HepG2 (cell line): Measurements from ENCODE around the gene CD300LF. TPM values are rescaled to one million over a fixed set of nuclear protein-coding genes. Genes with fewer than 3 reads are reported as not detected.

Source experiments
- ARNT ChIP-seq: fragments of 450-650 bp; IDR thresholded peaks from 2 replicates; pipeline ENCODE4 v1.6.1; 2017
- CCDC6 ChIP-seq: sonication (generic); formaldehyde crosslinking; IDR thresholded peaks from 2 replicates; pipeline ENCODE4 v1.8.1; 2022; ENCODE audit warnings: mild to moderate bottlenecking, missing genetic modification reagents, moderate library complexity
- GABPB1 ChIP-seq: IDR thresholded peaks from 2 replicates; pipeline ENCODE4 v1.6.1; 2016; ENCODE audit warnings: mild to moderate bottlenecking, missing genetic modification reagents, moderate library complexity, missing compliant biosample characterization
- MAFK ChIP-seq, 2 experiments: IDR thresholded peaks in 1 of 2; conservative IDR thresholded peaks in 1 of 2; 2 replicates each; pipeline ENCODE4 v1.6.1; 2011; ENCODE audit warnings: improper control_type of control experiment in 2 of 2, low read length in 2 of 2
- NFYB ChIP-seq: sonication (generic); formaldehyde crosslinking; IDR thresholded peaks from 2 replicates; pipeline ENCODE4 v1.4.0; 2020; ENCODE audit warnings: missing genetic modification reagents
- PCBP1 ChIP-seq: fragments of 200-400 bp; formaldehyde crosslinking; IDR thresholded peaks from 2 replicates; pipeline ENCODE4 v1.6.1; 2017; ENCODE audit warnings: mild to moderate bottlenecking, low read depth, low read length, borderline replicate concordance
- ZBTB10 ChIP-seq: sonication (generic); formaldehyde crosslinking; IDR thresholded peaks from 2 replicates; pipeline ENCODE4 v1.4.0; 2020; ENCODE audit warnings: missing genetic modification reagents, borderline replicate concordance
- ZBTB14 ChIP-seq: sonication (generic); formaldehyde crosslinking; IDR thresholded peaks from 2 replicates; pipeline ENCODE4 v1.4.0; 2020; ENCODE audit warnings: missing genetic modification reagents
- ZBTB7A ChIP-seq: sonication (generic); formaldehyde crosslinking; IDR thresholded peaks from 2 replicates; pipeline ENCODE4 v1.8.0; 2022; ENCODE audit warnings: mild to moderate bottlenecking, missing genetic modification reagents
- ZC3H4 ChIP-seq: sonication (generic); formaldehyde crosslinking; IDR thresholded peaks from 2 replicates; pipeline ENCODE4 v1.4.0; 2020; ENCODE audit warnings: missing genetic modification reagents, borderline replicate concordance
- ZNF12 ChIP-seq: sonication (generic); formaldehyde crosslinking; IDR thresholded peaks from 2 replicates; pipeline ENCODE4 v1.5.0; 2020; ENCODE audit warnings: missing genetic modification reagents
- ZNF207 ChIP-seq: fragments of 450-650 bp; IDR thresholded peaks from 2 replicates; pipeline ENCODE4 v1.6.1; 2016; ENCODE audit warnings: antibody characterized with exemption, borderline replicate concordance
- ZNF225 ChIP-seq: sonication (generic); formaldehyde crosslinking; IDR thresholded peaks from 2 replicates; pipeline ENCODE4 v1.4.0; 2020; ENCODE audit warnings: mild to moderate bottlenecking, missing genetic modification reagents
- ZNF549 ChIP-seq: sonication (generic); formaldehyde crosslinking; IDR thresholded peaks from 2 replicates; pipeline ENCODE4 v1.5.0; 2020; ENCODE audit warnings: missing genetic modification reagents
- ZSCAN21 ChIP-seq: sonication (generic); formaldehyde crosslinking; IDR thresholded peaks from 2 replicates; pipeline ENCODE4 v1.8.0; 2022; ENCODE audit warnings: mild to moderate bottlenecking, missing genetic modification reagents, moderate library complexity, borderline replicate concordance
- polyA plus RNA-seq, 8 experiments: library from polyadenylated mRNA; depleted of rRNA in 3 of 8; stranded (reverse) in 7 of 8; unstranded in 1 of 8; fragments of >200 nt; fragmentation: Illumina TruSeq in 4 of 8; extraction: Trizol in 4 of 8; gene quantifications; 2 replicates each; pipeline versions ENCODE4 v1.2.1 to v1.2.3, GENCODE V29; 2011 to 2016; ENCODE audit warnings: low read depth in 4 of 8, missing spikeins in 1 of 8, mixed read lengths in 1 of 8; ENCODE audit not compliant: insufficient read depth in 1 of 8
- total RNA-seq, 5 experiments: library from RNA; depleted of rRNA; stranded (reverse); fragments of >200 nt; fragmentation: Illumina TruSeq; extraction: Trizol; gene quantifications; 2 replicates each; pipeline ENCODE4 v1.2.3, GENCODE V29; 2016; ENCODE audit warnings: low read depth in 1 of 5
- TF ChIP-seq, protein P1 (sequence below): sonication (generic); formaldehyde crosslinking; IDR thresholded peaks from 2 replicates; pipeline ENCODE4 v1.4.0; 2020; ENCODE audit warnings: mild to moderate bottlenecking, missing genetic modification reagents
- TF ChIP-seq, protein P2 (sequence below): sonication (generic); formaldehyde crosslinking; IDR thresholded peaks from 2 replicates; pipeline ENCODE4 v1.5.1; 2020; ENCODE audit warnings: missing genetic modification reagents, mild to moderate bottlenecking, borderline replicate concordance
- TF ChIP-seq, protein P3 (sequence below): fragments of 450-650 bp; IDR thresholded peaks from 2 replicates; pipeline ENCODE4 v1.6.1; 2016

The CD300LF gene
- total and polyA plus RNA-seq, 2 of the 13 experiments (the other 11 are each of a cell fraction or from before 2014, with no cell fraction given): not detected

GRCh38 chr17:74750327-74751069 is 37.8 kb upstream of the CD300LF start (continued):
- TF ChIP-seq ZC3H4 (CRISPR knock-in tag) (peak; percentile 63; the same call in 1 of the 2 replicates), ZBTB7A (CRISPR knock-in tag) (peak; percentile 89), ZNF12 (peak; percentile 71), ZBTB10 (CRISPR knock-in tag) (peak; percentile 78; the same call in 1 of the 2 replicates), ZNF207 (no peak), GABPB1 (CRISPR knock-in tag) (peak; percentile 61), CCDC6 (CRISPR knock-in tag) (peak; percentile 20; the same call in 1 of the 2 replicates), ZSCAN21 (CRISPR knock-in tag) (peak; percentile 27; the same call in 1 of the 2 replicates), NFYB (0 out of 2 replicates have a peak, but pooled peaks have one; percentile 12), ZNF225 (CRISPR knock-in tag) (peak; percentile 83), ZBTB14 (CRISPR knock-in tag) (no peak), MAFK (conservative IDR thresholded peaks at IDR 0.05 in 1 of 2, IDR thresholded peaks at IDR 0.05 in 1 of 2; ENCODE audit: low read length in 2 of 2) (no peak; a peak in 1 of 4 replicates), PCBP1 (no peak), ZNF549 (CRISPR knock-in tag) (no peak), ARNT (no peak)
- TF ChIP-seq, protein P1, sequence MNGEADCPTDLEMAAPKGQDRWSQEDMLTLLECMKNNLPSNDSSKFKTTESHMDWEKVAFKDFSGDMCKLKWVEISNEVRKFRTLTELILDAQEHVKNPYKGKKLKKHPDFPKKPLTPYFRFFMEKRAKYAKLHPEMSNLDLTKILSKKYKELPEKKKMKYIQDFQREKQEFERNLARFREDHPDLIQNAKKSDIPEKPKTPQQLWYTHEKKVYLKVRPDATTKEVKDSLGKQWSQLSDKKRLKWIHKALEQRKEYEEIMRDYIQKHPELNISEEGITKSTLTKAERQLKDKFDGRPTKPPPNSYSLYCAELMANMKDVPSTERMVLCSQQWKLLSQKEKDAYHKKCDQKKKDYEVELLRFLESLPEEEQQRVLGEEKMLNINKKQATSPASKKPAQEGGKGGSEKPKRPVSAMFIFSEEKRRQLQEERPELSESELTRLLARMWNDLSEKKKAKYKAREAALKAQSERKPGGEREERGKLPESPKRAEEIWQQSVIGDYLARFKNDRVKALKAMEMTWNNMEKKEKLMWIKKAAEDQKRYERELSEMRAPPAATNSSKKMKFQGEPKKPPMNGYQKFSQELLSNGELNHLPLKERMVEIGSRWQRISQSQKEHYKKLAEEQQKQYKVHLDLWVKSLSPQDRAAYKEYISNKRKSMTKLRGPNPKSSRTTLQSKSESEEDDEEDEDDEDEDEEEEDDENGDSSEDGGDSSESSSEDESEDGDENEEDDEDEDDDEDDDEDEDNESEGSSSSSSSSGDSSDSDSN (CRISPR knock-in tag): peak; percentile 72
- TF ChIP-seq, protein P2, sequence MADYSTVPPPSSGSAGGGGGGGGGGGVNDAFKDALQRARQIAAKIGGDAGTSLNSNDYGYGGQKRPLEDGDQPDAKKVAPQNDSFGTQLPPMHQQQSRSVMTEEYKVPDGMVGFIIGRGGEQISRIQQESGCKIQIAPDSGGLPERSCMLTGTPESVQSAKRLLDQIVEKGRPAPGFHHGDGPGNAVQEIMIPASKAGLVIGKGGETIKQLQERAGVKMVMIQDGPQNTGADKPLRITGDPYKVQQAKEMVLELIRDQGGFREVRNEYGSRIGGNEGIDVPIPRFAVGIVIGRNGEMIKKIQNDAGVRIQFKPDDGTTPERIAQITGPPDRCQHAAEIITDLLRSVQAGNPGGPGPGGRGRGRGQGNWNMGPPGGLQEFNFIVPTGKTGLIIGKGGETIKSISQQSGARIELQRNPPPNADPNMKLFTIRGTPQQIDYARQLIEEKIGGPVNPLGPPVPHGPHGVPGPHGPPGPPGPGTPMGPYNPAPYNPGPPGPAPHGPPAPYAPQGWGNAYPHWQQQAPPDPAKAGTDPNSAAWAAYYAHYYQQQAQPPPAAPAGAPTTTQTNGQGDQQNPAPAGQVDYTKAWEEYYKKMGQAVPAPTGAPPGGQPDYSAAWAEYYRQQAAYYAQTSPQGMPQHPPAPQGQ (CRISPR knock-in tag): no peak
- TF ChIP-seq, protein P3, sequence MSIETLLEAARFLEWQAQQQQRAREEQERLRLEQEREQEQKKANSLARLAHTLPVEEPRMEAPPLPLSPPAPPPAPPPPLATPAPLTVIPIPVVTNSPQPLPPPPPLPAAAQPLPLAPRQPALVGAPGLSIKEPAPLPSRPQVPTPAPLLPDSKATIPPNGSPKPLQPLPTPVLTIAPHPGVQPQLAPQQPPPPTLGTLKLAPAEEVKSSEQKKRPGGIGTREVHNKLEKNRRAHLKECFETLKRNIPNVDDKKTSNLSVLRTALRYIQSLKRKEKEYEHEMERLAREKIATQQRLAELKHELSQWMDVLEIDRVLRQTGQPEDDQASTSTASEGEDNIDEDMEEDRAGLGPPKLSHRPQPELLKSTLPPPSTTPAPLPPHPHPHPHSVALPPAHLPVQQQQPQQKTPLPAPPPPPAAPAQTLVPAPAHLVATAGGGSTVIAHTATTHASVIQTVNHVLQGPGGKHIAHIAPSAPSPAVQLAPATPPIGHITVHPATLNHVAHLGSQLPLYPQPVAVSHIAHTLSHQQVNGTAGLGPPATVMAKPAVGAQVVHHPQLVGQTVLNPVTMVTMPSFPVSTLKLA: peak; percentile 84
